IPS-15b (cell line): ENCODE data around the gene ISX.
"Not testable (repeated sequence)": the region's sequence is repeated elsewhere in the genome, so short reads cannot be mapped to it uniquely, and the experiment has no call there.

ENCODE experiments used
- H3K27me3 ChIP-seq: one replicate; pipeline ENCODE4 v1.6.1; 2013; ENCODE audit warnings: low read length; ENCODE audit not compliant: control insufficient read depth, insufficient read depth
- H3K36me3 ChIP-seq: one replicate; pipeline ENCODE4 v1.6.1; 2013; ENCODE audit warnings: low read length; ENCODE audit not compliant: control insufficient read depth, insufficient read depth
- H3K4me1 ChIP-seq: one replicate; pipeline ENCODE4 v1.6.1; 2013; ENCODE audit warnings: mild to moderate bottlenecking, low read length; ENCODE audit not compliant: control insufficient read depth, insufficient read depth
- H3K4me3 ChIP-seq: one replicate; pipeline ENCODE4 v1.5.1; 2013; ENCODE audit warnings: low read depth, low read length
- H3K9ac ChIP-seq: one replicate; pipeline ENCODE4 v1.6.1; 2013; ENCODE audit warnings: low read depth, mild to moderate bottlenecking, low read length
- H3K9me3 ChIP-seq: one replicate; pipeline ENCODE4 v1.6.1; 2013; ENCODE audit warnings: mild to moderate bottlenecking, low read length; ENCODE audit not compliant: control insufficient read depth, insufficient read depth

Gene ISX

DNA sequence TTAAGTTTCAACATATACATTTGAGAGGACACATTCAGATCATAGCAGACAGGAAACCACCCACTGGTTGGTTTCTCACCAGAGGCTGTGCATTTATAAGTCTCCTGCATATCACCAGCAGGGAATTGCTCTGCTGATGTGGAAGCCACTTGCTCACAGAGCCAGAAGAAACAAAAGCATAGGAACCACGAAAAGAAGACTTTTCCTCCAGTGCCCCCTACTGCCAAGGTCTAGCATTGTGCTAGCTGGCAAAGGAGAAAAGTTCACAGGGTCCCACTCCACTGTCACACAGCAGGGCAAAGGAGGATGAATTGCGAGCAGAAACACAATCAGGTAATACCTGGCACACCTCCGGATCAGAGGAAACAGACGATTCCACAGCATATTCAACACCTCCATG is 28.9 kb upstream of the ISX start:
- H3K9me3 ChIP-seq, result no peaks in the 10 kb centered on the region
- H3K36me3 ChIP-seq, result no peaks in the 10 kb centered on the region
- H3K27me3 ChIP-seq, result no peaks in the 10 kb centered on the region
- H3K4me1 ChIP-seq, result no peaks in the 10 kb centered on the region
- H3K4me3 ChIP-seq, result no peak overlapping the region
- H3K9ac ChIP-seq, result no peak overlapping the region

DNA sequence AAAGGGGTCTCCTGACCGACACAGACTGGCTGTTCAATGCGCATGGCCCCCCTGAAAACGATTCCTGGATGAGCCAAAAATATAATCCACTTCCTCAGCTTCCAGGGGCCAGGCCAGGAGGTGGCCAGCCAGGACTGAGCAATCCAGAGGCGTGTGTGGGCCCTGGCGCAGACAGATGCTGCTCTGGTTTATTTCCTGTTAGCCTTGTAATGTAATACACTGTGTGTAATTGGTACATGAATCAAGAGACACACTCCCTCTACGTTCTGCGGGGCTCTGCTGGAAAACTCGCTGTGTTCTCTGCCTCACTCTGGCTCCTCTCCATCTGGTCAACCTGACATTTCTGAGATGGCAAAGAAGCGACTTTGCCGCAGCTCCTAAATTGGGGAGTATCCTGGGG is 26.3 kb upstream of the ISX start:
- Histone ChIP-seq H3K4me1 (no peaks in the 10 kb centered on the region), H3K27me3 (no peaks in the 10 kb centered on the region), H3K36me3 (no peaks in the 10 kb centered on the region), H3K4me3 (no peak overlapping the region), H3K9me3 (no peaks in the 10 kb centered on the region), H3K9ac (no peak overlapping the region)

DNA sequence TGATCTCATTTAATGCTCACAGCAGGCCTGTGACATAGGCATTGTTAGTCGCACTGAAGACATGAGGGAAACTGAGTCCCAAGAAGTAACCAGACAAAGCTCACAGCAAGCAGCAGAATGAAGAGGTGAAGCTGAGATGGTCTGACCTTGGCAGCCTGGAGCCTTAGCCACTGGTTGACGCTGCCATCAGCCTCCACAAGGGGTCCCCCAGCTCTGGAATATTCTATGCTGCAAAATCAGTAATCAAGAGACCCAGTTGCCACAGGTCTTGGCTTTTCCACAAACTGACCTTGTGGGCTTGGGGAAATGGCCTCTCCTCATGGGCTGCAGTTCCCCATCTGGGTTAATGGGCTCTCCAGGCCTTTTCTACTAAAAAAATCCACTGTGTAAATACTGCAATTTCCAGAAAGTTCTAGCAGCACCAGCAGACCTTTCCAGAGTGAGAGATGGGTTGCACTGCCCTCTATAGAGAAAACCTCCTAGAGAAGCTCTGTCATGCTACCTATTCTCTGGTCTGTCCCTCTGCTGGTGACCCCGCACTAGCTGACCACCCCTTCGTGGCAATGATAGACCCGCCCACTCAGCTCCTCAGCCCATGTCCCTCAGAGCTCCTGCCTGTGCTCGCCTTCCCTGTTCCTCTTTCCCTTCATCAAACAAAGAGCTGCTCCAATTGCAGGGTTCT is 22.6 kb upstream of the ISX start:
- Histone ChIP-seq H3K9ac (no peak overlapping the region), H3K36me3 (no peaks in the 10 kb centered on the region), H3K4me1 (no peaks in the 10 kb centered on the region), H3K4me3 (no peak overlapping the region), H3K27me3 (no peaks in the 10 kb centered on the region), H3K9me3 (no peaks in the 10 kb centered on the region)

DNA sequence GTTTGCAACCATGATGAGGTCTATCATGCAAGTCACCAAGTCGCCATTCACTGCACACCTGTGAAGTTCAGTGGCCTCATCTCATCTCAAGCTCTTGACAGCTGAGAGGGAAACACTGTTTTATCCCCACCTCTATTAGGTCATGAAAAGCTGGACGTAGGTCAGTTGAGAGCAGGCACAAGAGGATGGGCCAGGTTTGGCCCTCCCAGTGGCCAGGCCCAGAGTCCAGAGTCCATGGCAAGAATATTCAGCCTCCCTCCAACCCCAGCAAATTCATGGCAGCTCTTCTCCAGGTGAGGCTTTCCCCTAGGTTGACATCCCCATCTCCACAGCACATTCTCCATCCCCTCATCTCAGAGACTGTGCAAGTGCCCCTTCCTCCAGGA is 22.0 kb upstream of the ISX start:
- Histone ChIP-seq H3K9ac (no peak overlapping the region), H3K9me3 (no peaks in the 10 kb centered on the region), H3K36me3 (no peaks in the 10 kb centered on the region), H3K4me1 (no peaks in the 10 kb centered on the region), H3K27me3 (no peaks in the 10 kb centered on the region), H3K4me3 (no peak overlapping the region)

DNA sequence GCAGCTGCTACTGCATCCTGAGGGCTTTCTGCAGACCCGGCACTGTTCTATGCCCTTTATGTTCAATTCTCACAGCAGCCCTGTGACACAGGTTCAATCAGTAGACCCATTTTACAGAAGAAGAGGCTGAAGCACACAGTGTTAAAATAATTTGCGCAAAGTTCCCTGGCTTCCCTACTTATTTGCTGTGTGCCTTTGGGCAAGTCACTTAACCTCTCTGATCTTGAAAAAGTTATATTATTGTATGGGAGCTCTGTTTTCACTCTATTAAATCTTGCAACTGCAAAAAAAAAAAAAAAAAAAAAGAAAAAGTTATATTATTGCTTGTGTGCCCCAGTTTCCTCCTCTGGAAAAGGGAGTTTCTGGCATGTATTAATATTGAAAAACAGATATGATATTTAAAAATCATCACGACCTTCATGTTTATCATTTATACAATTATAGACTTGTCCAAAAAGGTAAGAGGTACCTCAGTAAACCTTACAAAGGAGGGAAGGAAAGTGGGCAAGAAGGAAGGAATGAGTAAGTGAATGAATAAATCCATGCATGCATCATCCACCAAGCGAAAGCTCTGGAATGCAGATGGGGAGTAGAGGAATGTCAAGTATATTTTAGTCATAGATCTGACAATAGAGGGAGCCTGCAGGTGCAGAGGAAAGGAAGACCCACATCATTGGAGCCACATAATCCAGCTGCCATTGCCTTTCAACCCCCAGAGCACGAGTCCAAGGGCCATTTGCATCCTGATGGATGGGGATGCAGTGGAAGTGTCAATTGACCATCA is 21.2 kb upstream of the ISX start:
- no peaks in the 10 kb centered on the region for H3K9me3 ChIP-seq
- no peak overlapping the region for H3K9ac ChIP-seq
- H3K4me3 ChIP-seq, result no peak overlapping the region
- H3K36me3 ChIP-seq, result no peaks in the 10 kb centered on the region
- no peaks in the 10 kb centered on the region for H3K27me3 ChIP-seq
- H3K4me1 ChIP-seq, result no peaks in the 10 kb centered on the region

DNA sequence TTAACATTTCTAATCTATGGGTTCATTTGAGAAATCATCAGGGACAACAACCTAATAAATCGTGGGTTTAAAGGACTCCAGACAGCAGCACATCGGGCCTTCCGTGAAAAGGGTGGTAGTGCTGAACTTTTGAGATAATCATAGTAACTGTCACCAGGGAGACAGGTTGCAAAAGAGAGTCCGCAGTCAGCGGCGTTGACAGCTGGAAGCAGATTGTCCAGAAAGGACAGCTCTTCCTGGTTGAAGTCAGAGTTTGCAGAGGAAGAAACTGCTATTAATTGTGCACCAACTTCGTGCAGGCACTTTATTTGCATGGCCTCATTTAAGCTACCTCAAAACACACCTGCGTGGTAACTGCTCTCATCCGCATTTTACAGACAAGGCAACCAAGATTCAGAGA is 20.5 kb upstream of the ISX start:
- H3K4me1 ChIP-seq, result no peaks in the 10 kb centered on the region
- H3K9ac ChIP-seq, result no peak overlapping the region
- H3K27me3 ChIP-seq, result no peaks in the 10 kb centered on the region
- H3K9me3 ChIP-seq, result no peaks in the 10 kb centered on the region
- no peaks in the 10 kb centered on the region for H3K36me3 ChIP-seq
- no peak overlapping the region for H3K4me3 ChIP-seq

DNA sequence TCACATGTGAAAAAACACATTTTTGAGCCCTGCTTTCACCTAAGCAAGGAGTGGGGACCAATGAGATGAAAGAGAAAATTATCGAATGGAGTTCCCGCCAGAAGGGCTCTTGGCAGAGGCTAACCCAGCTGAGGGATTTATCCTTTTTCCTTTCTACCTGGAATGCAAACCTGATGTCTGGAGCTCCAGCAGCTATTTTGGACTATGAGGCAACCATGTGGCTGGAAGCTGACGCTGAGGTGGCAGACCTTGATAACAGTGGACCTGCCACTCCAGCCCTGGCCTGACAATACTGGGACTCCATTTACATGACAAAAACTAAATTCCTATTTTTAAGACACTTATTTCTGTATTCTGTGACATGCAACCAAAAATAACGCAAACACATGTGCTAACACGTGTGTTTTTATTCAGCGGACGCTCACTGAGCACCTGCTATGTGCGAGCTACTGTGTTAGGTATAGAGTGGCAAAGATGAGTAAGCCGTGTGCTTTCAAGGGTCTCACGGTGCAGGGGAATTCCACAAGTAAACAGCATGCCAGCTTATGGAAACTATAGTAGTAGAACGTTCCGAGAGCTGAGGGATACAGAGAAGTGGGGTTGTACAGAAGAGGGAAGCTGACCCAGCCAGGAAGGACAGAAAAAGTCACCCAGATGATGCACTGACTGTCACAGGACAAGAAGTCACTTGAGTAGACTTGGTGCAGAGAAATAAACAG is 19.1 kb upstream of the ISX start:
- H3K36me3 ChIP-seq, result no peaks in the 10 kb centered on the region
- H3K4me3 ChIP-seq, result no peak overlapping the region
- H3K9ac ChIP-seq, result no peak overlapping the region
- H3K4me1 ChIP-seq, result no peaks in the 10 kb centered on the region
- H3K27me3 ChIP-seq, result no peaks in the 10 kb centered on the region
- H3K9me3 ChIP-seq, result no peaks in the 10 kb centered on the region

DNA sequence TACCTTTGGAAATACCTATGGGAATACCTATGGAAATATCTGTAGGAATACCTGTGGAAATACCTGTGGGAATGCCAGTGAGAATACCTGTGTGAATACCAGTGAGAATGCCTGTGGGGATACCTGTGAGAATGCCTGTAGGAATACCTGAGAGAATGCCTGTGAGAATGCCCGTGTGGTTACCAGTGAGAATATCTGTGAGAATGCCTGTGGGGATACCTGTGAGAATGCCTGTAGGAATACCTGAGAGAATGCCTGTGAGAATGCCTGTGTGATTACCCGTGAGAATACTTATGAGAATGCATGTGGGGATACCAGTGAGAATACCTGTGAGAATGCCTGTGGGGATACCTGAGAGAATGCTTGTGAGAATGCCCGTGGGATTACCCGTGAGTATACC is 15.9 kb upstream of the ISX start:
- not testable (repeated sequence) for H3K4me1 ChIP-seq, H3K4me3 ChIP-seq, H3K9ac ChIP-seq, H3K27me3 ChIP-seq, H3K9me3 ChIP-seq, H3K36me3 ChIP-seq

DNA sequence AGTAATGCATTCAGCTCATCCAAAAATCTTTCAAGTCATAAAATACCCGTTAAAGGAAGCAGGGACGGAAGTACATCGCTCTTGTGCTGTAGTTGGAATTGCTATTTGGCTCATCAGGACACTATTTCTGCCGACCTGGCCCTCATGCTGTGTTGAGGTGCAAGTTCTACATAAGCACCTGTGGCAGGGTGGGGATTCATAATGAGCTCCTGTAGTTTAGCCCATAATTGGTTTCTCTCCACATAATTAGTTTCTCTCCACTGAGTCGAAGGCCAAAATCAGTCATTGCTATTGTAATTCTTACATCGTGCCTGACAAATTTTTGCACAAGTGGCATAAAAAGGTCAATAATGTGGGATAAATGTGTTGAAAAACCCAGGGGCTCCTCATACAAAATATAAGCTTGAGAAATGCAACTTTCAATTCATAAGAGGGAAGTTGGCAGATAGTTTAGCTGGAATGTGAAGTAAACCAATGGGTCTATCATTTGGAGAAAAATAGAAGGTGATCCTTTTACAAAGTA is 14.9 kb upstream of the ISX start:
- no peak overlapping the region for H3K4me3 ChIP-seq
- H3K9me3 ChIP-seq, result no peaks in the 10 kb centered on the region
- H3K4me1 ChIP-seq, result no peaks in the 10 kb centered on the region
- no peak overlapping the region for H3K9ac ChIP-seq
- no peaks in the 10 kb centered on the region for H3K27me3 ChIP-seq
- no peaks in the 10 kb centered on the region for H3K36me3 ChIP-seq

DNA sequence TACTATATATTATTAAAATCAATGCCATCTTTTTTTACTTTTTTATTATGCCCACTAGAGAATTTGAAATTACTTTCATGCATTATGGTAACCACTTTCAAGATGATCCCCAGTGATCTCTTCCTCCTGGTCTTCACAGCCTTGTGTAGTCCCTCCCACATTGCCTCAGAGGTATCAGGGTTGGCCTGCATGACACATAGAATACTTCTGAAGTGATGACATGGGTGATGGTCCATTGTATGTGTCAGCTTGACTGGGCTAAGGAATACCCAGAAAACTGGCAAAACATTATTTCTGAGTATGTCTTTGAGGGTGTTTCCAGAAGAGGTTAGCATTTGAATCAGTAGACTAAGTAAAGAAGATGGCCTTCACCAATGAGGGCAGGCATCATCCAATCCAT is 14.2 kb upstream of the ISX start:
- H3K27me3 ChIP-seq, result no peaks in the 10 kb centered on the region
- no peaks in the 10 kb centered on the region for H3K4me1 ChIP-seq
- no peaks in the 10 kb centered on the region for H3K36me3 ChIP-seq
- no peak overlapping the region for H3K4me3 ChIP-seq
- H3K9me3 ChIP-seq, result no peaks in the 10 kb centered on the region
- H3K9ac ChIP-seq, result no peak overlapping the region

DNA sequence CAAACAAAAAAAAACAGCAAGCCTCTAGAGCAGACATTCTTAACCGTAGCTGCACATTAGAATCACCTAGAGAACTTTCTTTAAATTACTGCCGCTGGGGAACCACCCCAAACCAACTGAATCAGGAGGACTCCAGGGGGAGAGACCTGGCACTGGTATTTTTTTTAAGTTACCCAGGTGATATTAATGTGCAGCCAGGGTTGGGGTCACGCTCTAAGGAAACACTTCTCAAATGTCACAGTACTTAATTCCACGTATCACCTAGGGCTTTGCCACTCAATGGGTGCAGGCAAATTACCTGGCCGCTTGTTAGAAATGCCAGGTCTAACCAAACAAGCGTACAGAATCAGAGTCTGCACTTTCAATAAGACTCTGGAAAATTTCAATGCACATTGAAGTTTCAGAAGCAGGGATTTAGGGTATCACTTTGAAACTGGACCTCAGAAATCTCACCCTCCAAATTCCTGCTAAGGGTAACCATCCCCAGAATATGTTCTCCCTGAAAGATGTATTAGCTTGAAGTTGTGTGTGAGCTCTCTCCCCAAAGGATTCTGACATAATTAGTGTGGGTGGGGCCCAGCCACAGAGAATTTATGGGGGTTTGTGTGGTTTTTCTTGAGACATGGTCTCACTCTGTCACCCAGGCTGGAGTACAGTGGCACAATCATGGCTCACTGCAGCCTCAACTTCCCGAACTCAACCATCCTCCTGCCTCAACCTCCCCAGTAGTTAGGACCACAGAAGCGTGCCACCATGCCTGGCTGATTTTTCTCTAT is 12.7 kb upstream of the ISX start:
- no peaks in the 10 kb centered on the region for H3K27me3 ChIP-seq
- no peaks in the 10 kb centered on the region for H3K4me1 ChIP-seq
- H3K9me3 ChIP-seq, result no peaks in the 10 kb centered on the region
- H3K9ac ChIP-seq, result no peak overlapping the region
- no peaks in the 10 kb centered on the region for H3K36me3 ChIP-seq
- H3K4me3 ChIP-seq, result no peak overlapping the region
